RWPE1 (cell line): ENCODE measurements around the gene GSG1L.

Source experiments
- CTCF ChIA-PET: fragments of 350-600 bp; sonication (Branson Sonifier 250); formaldehyde crosslinking; extraction: SDS; loops from one replicate; lab custom pipeline; 2021; lab: Yijun Ruan, JAX
- POLR2A ChIA-PET: fragments of 400-600 bp; formaldehyde crosslinking; extraction: SDS; loops from one replicate; lab custom pipeline; 2020; ENCODE audit warnings: antibody characterized with exemption; ENCODE audit not compliant: low non-redundant PET; lab: Yijun Ruan, JAX
- DNase-seq: peaks from one replicate; pipeline ENCODE4 v3.0.0; 2012; ENCODE audit warnings: low spot score
- H3K27ac ChIP-seq: fragments of 450-650 bp; 2 replicates; pipeline ENCODE4 v1.5.1; 2017
- TF ChIP-seq, protein P1 (sequence below): fragments of 450-650 bp; conservative IDR thresholded peaks from 2 replicates; pipeline ENCODE4 v1.5.1; 2017; ENCODE audit warnings: low read depth, mild to moderate bottlenecking

Gene GSG1L

DNA sequence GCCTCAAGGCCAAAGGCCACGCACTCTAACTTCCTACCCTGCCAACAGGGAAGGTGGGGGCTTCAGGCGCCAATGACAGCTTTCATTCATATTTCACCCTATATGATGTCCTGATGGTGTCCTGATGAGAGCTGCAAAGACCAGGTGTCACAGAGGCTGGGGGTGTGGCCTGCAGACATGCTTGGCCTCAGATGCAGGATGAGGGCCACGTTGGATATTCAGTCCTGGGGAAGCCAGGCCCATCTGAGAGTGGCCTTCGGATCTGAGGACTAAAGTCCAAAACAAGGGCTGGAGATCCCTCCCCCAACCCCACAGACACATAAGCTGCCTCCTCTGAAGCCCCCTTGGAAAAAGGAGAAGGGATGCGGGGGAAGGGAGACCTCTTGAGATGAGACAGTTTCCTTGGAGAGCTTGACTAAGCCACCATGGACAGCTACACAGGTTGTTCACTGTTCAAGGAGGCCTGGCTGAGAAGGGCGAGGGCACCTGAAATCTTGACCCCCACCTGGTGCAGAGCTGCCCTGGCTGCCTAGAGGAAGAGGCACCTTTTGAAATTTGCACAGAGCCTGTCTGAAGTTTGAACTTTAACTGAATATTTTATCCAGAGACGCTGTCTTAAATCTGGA is 24.3 kb upstream of the GSG1L start:
- TF ChIP-seq, protein P1, sequence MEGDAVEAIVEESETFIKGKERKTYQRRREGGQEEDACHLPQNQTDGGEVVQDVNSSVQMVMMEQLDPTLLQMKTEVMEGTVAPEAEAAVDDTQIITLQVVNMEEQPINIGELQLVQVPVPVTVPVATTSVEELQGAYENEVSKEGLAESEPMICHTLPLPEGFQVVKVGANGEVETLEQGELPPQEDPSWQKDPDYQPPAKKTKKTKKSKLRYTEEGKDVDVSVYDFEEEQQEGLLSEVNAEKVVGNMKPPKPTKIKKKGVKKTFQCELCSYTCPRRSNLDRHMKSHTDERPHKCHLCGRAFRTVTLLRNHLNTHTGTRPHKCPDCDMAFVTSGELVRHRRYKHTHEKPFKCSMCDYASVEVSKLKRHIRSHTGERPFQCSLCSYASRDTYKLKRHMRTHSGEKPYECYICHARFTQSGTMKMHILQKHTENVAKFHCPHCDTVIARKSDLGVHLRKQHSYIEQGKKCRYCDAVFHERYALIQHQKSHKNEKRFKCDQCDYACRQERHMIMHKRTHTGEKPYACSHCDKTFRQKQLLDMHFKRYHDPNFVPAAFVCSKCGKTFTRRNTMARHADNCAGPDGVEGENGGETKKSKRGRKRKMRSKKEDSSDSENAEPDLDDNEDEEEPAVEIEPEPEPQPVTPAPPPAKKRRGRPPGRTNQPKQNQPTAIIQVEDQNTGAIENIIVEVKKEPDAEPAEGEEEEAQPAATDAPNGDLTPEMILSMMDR = no peak
- H3K27ac ChIP-seq = peak overlapping the region; percentile 15
- CTCF ChIA-PET = interaction anchor here (1.0 kb wide), 1 partner anchor 17 kb away, joined by 4 read pairs; no protein-coding TSS in a partner anchor
- DNase-seq = no peak
- POLR2A ChIA-PET = no interaction called here

DNA sequence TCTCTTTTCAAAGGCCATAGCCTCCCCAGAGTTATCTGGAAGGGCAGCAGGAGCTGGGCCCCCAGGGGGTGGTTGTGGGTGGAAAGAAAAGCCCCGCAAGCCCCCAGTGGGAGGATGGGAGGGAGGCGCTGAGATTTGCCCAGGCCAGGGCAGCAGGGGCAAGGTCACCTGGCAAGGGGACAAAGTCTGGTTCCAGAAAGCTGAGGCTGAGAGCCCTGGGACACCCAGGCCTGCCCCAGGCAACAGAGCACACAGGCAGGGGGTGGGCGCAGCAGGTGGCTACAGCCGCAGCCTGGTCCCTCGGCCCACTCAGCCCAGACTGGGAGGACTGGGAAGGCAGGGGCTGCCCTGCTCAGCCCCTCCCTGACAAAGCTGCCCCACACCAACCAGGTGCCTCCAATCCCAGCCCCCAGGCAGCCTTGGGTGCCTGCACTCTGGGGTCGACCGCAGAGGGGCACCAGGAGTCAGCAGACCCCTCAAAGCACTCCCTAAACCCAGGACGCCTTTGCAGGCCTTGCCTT is 23.7 kb upstream of the GSG1L start:
- ChIA-PET CTCF (interaction anchor here (1.0 kb wide), 1 partner anchor 16 kb away, joined by 4 read pairs; no protein-coding TSS in a partner anchor), POLR2A (no interaction called here)
- DNase-seq = no peak
- TF ChIP-seq, protein P1 = no peak
- no peak overlapping the region for H3K27ac ChIP-seq

DNA sequence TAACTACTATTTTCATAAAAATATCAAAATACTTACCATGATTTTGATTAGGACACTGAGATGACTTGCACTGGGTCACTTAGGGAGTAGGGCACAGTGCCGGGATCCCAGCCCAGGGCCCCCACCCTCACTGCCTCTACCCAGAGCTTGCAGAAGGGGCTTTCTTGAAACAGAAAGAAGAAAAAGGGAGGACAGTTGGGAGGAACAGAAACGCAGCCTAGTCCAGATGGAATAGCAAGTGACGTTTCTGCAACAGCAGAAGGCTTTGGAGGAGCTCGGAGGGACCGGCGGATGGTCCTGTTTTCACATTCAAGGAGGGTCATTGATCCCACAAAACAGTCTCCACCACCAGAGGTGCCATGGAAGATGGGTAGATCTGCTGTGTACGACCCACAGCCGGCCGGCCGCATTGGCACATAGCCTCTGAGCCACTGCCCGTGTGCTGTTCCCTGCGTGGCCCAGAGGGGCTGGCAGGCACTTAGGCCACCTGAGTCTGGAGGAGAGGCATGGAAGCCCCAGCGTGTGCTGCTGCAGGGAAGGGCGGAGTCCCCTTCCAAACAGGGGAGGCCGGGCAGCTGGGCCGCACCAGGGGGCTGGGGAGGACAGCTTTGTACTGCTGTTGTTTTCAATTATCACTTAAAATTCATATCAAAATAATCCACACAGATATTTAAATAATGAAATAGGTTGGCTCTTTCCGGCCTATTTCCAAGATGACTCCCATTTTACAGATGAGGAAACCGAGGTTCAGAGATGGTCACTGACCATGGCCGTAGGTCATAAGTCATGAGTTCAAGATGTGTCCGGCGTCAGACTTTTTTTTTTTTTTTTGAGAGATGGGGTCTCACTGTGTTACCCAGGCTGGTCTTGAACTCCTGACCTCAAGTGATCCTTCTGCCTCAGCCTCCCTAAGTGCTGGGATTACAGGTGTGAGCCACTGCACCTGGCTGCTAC is 22.9 kb upstream of the GSG1L start:
- TF ChIP-seq, protein P1 = no peak
- ChIA-PET POLR2A (no interaction called here), CTCF (interaction anchor here (0.6 kb wide), 2 partner anchors 15 to 443 kb away, joined by 3 to 4 read pairs; no protein-coding TSS in a partner anchor)
- no peak overlapping the region for H3K27ac ChIP-seq
- no peak for DNase-seq

DNA sequence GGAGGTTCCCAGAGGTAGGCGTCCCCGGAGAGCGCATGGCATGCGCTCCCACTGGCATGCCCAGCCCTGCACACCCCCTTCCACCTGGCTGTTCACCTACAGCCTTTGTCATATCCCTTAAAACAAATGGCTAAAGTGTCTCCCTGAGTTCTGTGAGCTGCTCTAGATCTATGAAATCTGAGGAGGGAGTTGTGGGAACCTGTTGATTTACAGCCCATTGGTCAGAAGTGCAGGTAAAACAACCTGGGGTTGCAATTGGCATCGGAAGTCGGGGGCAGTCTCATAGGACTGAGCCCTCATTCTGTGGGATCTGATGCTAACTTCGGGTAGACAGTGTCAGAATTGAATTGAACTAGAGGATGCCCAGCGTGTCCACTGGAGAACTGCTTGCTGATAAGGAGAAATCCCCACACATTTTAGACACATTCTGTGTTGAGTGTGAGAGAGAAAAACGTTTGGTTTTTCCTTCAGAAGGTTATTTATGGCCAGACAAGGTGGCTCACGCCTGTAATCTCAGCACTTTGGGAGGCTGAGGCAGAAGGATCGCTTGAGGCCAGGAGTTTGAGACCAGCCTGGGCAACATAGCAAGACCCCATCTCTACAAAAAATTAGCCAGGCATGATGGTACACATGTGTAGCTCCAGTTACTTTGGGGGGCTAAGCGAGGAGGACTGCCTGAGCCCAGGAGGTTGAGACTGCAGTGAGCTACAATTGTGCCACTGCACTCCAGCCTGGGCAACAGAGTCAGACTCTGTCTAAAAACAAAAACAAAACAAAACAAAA is 22.1 kb upstream of the GSG1L start:
- TF ChIP-seq, protein P1 = no peak
- no peak overlapping the region for H3K27ac ChIP-seq
- ChIA-PET POLR2A (no interaction called here), CTCF (interaction anchor here (0.6 kb wide), 1 partner anchor 442 kb away, joined by 3 read pairs; no protein-coding TSS in a partner anchor)
- no peak for DNase-seq

DNA sequence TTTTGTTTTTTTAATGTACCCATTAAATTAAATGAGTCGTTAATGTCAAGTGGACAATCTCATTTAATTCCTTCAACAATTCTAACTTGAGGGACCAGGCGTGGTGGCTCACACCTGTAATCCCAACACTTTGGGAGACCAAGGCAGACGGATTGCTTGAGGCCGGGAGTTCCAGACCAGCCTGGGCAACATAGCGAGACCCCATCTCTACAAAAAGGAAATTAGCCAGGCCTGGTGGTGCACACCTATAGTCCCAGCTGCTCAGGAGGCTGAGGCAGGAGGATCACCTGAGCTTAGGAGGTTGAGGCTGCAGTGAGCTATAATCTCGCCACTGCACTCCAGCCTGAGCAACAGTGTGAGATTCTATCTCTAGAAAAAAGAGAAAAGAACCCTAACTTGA is 20.7 kb upstream of the GSG1L start:
- TF ChIP-seq, protein P1 = no peak
- POLR2A ChIA-PET = no interaction called here
- CTCF ChIA-PET = interaction anchor here (0.7 to 1.0 kb wide), 2 partner anchors 7 to 14 kb away, joined by 5 to 6 read pairs; no protein-coding TSS in a partner anchor
- H3K27ac ChIP-seq = no peak overlapping the region
- no peak for DNase-seq
